Parathyroid adenoma (tissue), 2 donors: Measurements from ENCODE around the gene PLA2G4B.

Experiments
- H2AFZ ChIP-seq: fragments of 300-600 bp; sonication (generic); one replicate; pipeline ENCODE4 v1.7.0; 2017; ENCODE audit warnings: antibody characterized with exemption, mild to moderate bottlenecking
- H3K27ac ChIP-seq: fragments of 300-600 bp; sonication (generic); one replicate; pipeline ENCODE4 v1.7.0; 2017
- H3K27me3 ChIP-seq: fragments of 300-600 bp; sonication (generic); one replicate; pipeline ENCODE4 v1.7.0; 2017; ENCODE audit warnings: low read length; ENCODE audit not compliant: control insufficient read depth, insufficient read depth
- H3K36me3 ChIP-seq: fragments of 300-600 bp; sonication (generic); one replicate; pipeline ENCODE4 v1.7.0; 2017; ENCODE audit warnings: low read length; ENCODE audit not compliant: control insufficient read depth, insufficient read depth
- H3K4me1 ChIP-seq: fragments of 300-600 bp; sonication (generic); one replicate; pipeline ENCODE4 v1.7.0; 2017; ENCODE audit warnings: control low read depth
- H3K4me2 ChIP-seq: fragments of 300-600 bp; sonication (generic); one replicate; pipeline ENCODE4 v1.7.0; 2017; ENCODE audit warnings: low read length
- H3K4me3 ChIP-seq: fragments of 300-600 bp; sonication (generic); one replicate; pipeline ENCODE4 v1.7.0; 2017; ENCODE audit warnings: low read depth, low read length
- H3K79me2 ChIP-seq: fragments of 300-600 bp; sonication (generic); one replicate; pipeline ENCODE4 v1.7.0; 2017; ENCODE audit warnings: control low read depth
- H3K9ac ChIP-seq: fragments of 300-600 bp; sonication (generic); one replicate; pipeline ENCODE4 v1.7.0; 2017; ENCODE audit warnings: mild to moderate bottlenecking
- H3K9me3 ChIP-seq: fragments of 300-600 bp; sonication (generic); one replicate; pipeline ENCODE4 v1.7.0; 2017; ENCODE audit warnings: low read length; ENCODE audit not compliant: control insufficient read depth
- TF ChIP-seq, protein P1 (sequence below): fragments of 300-600 bp; sonication (generic); IDR thresholded peaks from one replicate; pipeline ENCODE4 v1.7.0; 2017; ENCODE audit warnings: antibody characterized with exemption, mild to moderate bottlenecking
- donor health status: primary hyperparathyroidism.

The PLA2G4B gene

DNA sequence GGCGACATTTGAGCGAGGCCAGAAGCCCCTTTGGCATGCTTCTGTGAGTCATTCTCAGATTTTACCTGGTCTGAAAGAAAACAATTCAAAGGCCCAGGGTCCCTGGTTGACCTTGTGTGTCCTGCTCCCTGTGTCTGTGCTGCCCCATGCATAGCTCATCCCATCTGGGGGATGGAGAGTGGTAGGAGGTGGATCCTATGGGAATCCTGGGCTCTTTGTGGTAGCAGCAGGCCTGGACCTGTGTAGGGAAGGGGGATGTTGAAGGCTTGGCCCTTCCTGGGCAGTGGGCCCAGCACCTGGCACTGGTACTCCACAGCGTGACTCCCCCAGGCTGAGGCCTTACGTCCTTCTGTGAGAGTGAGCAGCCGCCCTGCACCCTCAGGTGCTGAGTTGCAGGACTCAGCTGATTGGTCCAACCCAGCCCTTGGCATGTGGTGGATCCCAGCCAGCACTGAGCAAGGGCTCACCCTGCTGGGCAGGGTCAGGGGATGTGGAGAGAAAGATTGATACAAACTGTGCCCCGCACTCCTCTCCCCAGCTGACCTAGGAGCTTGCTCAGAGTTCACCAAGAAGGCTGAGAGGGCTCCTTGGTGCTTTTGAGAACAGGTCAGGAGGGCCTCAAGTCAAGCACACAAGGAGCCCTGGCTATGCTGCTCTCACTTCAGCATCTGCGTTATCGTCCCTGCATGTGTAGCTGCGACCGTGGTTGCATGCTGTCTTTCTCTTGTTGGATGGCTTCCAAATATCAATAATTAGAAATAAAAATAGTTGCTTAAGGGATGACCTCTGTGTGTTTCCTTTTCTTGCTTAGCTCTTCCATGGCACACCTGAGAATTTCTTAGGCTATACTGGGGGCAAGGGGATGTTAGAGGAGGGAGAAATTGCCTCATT, 32.1 kb upstream of the PLA2G4B start:
- TF ChIP-seq, protein P1, sequence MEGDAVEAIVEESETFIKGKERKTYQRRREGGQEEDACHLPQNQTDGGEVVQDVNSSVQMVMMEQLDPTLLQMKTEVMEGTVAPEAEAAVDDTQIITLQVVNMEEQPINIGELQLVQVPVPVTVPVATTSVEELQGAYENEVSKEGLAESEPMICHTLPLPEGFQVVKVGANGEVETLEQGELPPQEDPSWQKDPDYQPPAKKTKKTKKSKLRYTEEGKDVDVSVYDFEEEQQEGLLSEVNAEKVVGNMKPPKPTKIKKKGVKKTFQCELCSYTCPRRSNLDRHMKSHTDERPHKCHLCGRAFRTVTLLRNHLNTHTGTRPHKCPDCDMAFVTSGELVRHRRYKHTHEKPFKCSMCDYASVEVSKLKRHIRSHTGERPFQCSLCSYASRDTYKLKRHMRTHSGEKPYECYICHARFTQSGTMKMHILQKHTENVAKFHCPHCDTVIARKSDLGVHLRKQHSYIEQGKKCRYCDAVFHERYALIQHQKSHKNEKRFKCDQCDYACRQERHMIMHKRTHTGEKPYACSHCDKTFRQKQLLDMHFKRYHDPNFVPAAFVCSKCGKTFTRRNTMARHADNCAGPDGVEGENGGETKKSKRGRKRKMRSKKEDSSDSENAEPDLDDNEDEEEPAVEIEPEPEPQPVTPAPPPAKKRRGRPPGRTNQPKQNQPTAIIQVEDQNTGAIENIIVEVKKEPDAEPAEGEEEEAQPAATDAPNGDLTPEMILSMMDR: no peak
- Histone ChIP-seq H3K9ac (no peak overlapping the region), H3K4me2 (no peak overlapping the region), H3K36me3 (no peaks in the 10 kb centered on the region), H3K4me3 (no peak overlapping the region), H3K9me3 (no peaks in the 10 kb centered on the region), H3K4me1 (no peaks in the 10 kb centered on the region), H3K27ac (no peak overlapping the region), H3K79me2 (no peaks in the 10 kb centered on the region), H2AFZ (no peak overlapping the region), H3K27me3 (no peaks in the 10 kb centered on the region)

DNA sequence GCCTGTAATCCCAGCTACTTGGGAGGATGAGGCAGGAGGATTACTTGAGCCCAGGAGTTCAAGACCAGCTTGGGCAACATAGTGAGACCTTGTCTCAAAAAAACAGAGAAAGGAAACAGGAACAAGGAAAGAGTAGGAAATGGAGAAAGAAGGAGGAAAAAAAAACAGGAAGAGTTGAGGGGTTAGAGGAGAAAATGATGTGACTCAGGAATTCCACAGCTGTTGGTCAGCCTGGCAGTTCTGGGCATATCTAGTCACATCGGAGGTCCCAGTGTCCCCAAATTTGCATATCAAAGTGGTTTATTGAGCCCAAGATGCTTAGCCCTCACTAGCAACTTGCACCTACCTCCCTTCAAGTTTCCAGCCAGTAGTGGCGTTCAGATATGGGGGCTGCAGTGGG, 29.5 kb upstream of the PLA2G4B start:
- no peaks in the 10 kb centered on the region for H3K4me1 ChIP-seq
- no peaks in the 10 kb centered on the region for H3K36me3 ChIP-seq
- no peaks in the 10 kb centered on the region for H3K27me3 ChIP-seq
- no peak overlapping the region for H3K4me3 ChIP-seq
- TF ChIP-seq, protein P1: no peak
- no peak overlapping the region for H3K4me2 ChIP-seq
- H3K27ac ChIP-seq: no peak overlapping the region
- no peaks in the 10 kb centered on the region for H3K79me2 ChIP-seq
- no peaks in the 10 kb centered on the region for H3K9me3 ChIP-seq
- no peak overlapping the region for H3K9ac ChIP-seq
- H2AFZ ChIP-seq: no peak overlapping the region

DNA sequence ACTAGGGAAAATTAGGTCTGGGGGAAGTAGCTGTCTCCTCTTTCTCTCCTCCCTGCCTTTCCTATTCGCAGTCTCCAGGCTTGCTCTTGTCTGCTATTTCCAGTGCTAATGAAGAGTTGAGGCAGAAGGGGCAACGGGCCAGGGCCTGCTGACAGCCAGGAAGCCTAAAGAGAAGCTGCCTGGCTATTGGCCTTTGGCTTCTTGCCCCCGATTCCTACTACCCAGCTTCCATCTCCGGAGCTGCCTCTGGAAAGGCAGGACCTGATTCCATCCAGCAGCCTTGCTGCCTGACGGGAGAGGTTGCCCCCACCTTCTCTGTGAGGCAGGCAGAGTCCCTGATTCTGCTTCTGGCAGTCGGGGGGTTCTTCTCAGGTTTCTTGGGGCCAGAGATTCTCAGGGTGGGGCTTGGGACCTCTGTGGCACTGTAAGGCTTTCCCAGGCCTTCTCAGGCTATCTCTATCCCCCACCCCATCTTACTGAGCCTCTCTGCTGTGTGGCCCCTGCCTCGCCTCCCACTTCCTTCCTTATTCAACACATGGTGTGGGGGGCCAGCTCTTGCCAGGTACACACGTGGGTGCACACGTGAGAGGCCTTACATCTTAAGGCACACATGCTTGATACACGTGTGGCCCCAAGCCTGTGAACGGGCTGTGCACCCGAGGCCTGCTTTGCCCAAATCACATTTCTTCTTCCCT, 29.0 kb upstream of the PLA2G4B start:
- H3K4me3 ChIP-seq: no peak overlapping the region
- H3K9ac ChIP-seq: no peak overlapping the region
- no peaks in the 10 kb centered on the region for H3K36me3 ChIP-seq
- H3K27ac ChIP-seq: no peak overlapping the region
- no peaks in the 10 kb centered on the region for H3K9me3 ChIP-seq
- no peak overlapping the region for H3K4me2 ChIP-seq
- TF ChIP-seq, protein P1: no peak
- no peak overlapping the region for H2AFZ ChIP-seq
- no peaks in the 10 kb centered on the region for H3K79me2 ChIP-seq
- H3K4me1 ChIP-seq: no peaks in the 10 kb centered on the region
- no peaks in the 10 kb centered on the region for H3K27me3 ChIP-seq

DNA sequence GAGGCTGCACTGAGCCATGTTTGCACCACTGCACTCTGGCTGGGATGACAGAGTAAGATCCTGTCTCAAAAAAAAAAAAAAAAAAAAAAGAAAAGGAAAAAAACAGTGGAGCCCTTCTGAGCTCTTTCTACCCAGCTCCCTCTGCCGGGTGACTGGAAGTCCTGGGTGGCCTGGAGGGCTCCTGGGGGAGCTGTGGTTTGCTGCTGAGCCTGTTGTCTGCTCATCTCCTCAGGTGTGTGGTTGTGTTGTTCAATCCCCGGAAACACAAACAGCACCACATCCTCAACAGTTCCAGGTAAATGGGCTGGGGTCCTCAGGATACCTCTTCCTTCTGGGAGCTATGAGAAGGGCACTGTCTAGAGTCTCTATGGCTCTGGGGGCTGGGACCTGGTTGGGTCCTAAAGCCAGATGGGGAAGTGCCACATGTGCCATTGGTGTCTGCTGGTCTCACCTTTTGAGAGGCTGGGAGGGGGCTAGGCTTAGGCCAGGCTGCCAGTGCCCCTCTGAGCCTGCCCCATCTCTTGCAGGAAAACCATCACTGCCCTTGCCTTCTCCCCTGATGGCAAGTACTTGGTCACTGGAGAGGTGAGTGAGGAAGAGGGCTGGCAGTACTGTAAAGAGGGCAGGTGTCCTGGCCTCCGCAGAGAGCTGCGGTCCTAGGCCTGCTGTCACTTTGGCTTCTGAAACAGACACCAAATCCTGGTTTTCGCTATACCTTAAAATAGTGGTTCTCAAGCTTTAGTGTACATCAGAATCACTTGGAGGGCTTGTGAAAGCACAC, 27.8 kb upstream of the PLA2G4B start:
- Histone ChIP-seq H3K4me2 (no peak overlapping the region), H3K79me2 (no peaks in the 10 kb centered on the region), H3K27ac (no peak overlapping the region), H3K9ac (no peak overlapping the region), H2AFZ (no peak overlapping the region), H3K4me1 (no peaks in the 10 kb centered on the region), H3K27me3 (no peaks in the 10 kb centered on the region), H3K36me3 (no peaks in the 10 kb centered on the region), H3K4me3 (no peak overlapping the region), H3K9me3 (no peaks in the 10 kb centered on the region)
- TF ChIP-seq, protein P1: no peak
